Measurements from ENCODE around the gene ZNF394. TPM values are rescaled to one million over a fixed set of nuclear protein-coding genes. Genes with fewer than 3 reads are reported as not detected.
"Not testable (repeated sequence)": the region's sequence is repeated elsewhere in the genome, so short reads cannot be mapped to it uniquely, and the experiment has no call there.

ZNF394 gene
- total RNA-seq, result 32.9 TPM
- long read RNA-seq, transcript ZNF394-201 (3 exons, 2,179 nt), result major isoform, 25 of 40 reads
- long read RNA-seq, partial matches to known transcripts, result 1 of 40 reads
- long read RNA-seq, other reads (novel, unspliced or antisense), result 8 of 40 reads

DNA sequence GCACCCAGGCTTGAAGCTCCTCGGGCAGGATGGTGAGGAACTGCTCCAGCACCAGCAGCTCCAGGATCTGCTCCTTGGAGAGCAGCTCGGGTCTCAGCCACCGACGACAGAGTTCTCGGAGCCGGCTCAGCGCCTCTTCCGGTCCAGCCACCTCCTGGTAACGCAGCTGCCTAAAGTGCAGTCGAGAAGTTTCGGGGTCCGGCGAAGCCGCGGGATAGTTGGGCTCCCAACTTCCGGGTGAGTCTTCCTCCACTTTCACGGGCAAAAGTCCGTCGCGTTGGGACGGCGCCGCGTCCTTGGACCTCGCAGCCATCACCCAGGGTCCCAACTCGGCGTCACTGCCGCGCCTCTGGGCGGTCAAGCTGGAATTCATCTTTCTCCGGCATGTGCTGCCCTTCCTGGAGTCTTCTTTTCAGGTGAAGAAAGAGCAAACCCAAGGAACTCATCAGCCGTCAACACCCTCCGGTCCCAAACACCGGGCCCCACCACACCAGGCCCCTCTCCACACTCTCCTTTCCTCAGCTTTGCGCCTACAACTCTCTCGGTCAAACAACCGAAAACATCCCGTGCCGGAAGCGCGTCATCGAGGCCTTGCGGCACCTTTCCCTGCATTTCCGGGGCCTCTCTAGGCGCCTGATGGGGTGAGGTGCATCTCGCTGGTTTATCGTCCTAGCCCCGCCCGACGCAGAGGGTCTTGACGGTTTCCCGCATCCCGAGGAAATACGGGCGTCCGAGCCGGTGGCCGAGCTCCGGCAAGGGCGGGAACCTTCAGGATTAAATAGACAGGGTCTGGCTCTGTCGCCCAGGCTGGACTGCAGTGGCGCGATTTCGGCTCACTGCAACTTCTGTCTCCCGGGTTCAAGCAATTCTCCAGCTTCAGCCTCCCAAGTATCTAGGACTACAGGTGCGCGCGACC lies at the start of gene ZNF394:
TSS of gene ZNF394 (minus strand) at position 561 of the 916 bp plus-strand sequence. CDS start at position 373, 188 bp downstream.
- intact Hi-C loops (cut with DNase I), result no loop called here
- H3K27ac ChIP-seq, result peak within 1 kb of the TSS; percentile 98
- H3K9me3 ChIP-seq, result peaks cover under 1% of the 10 kb centered on the region
- TF ChIP-seq, protein P1, sequence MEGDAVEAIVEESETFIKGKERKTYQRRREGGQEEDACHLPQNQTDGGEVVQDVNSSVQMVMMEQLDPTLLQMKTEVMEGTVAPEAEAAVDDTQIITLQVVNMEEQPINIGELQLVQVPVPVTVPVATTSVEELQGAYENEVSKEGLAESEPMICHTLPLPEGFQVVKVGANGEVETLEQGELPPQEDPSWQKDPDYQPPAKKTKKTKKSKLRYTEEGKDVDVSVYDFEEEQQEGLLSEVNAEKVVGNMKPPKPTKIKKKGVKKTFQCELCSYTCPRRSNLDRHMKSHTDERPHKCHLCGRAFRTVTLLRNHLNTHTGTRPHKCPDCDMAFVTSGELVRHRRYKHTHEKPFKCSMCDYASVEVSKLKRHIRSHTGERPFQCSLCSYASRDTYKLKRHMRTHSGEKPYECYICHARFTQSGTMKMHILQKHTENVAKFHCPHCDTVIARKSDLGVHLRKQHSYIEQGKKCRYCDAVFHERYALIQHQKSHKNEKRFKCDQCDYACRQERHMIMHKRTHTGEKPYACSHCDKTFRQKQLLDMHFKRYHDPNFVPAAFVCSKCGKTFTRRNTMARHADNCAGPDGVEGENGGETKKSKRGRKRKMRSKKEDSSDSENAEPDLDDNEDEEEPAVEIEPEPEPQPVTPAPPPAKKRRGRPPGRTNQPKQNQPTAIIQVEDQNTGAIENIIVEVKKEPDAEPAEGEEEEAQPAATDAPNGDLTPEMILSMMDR (IDR thresholded peaks at IDR 0.05), result no peak
- ATAC-seq (peak; percentile 81 to 83), DNase-seq (peak; percentile 96)
- H3K4me3 ChIP-seq, result peak within 1 kb of the TSS; percentile 94
- no peaks in the 10 kb centered on the region for H3K27me3 ChIP-seq (ENCODE audit: low read depth)
- peaks cover 35% of the 10 kb centered on the region for H3K36me3 ChIP-seq
- peaks cover 30% of the 10 kb centered on the region for H3K4me1 ChIP-seq

GRCh38 chr7:99549545-99549944 lies 49.5 kb upstream of the ZNF394 start:
- intact Hi-C loops (cut with DNase I), result loop anchor here (10.0 kb wide), 1 partner anchor 65 kb away; no protein-coding TSS in a partner anchor
- not testable (repeated sequence) for DNase-seq; H3K27ac ChIP-seq; H3K4me3 ChIP-seq; H3K27me3 ChIP-seq (ENCODE audit: low read depth); H3K9me3 ChIP-seq; ATAC-seq
- peaks cover 19% of the 10 kb centered on the region for H3K36me3 ChIP-seq
- H3K4me1 ChIP-seq, result peaks cover 16% of the 10 kb centered on the region

DNA sequence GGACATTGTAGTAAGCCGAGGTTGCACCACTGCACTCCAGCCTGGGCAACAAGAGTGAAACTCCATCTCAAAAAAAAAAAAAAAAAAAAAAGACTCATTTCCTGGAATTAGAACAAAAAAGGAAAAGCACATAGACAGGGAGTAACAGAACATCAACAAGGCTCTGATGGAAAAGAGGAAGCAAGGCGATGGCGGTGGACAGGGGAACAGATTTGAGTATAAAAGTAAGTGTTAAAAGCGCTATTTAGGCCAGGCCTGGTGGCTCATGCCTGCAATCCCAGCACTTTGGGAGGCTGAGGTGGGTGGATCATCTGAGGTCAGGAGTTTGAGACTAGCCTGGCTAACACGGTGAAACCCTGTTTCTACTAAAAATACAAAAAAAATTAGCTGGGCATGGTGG lies 45.2 kb upstream of the ZNF394 start:
- peaks cover 20% of the 10 kb centered on the region for H3K9me3 ChIP-seq
- not testable (repeated sequence) for H3K27ac ChIP-seq; ATAC-seq; H3K27me3 ChIP-seq (ENCODE audit: low read depth); H3K4me3 ChIP-seq; H3K4me1 ChIP-seq; DNase-seq
- intact Hi-C loops (cut with DNase I), result loop anchor here (10.0 kb wide), 1 partner anchor 61 kb away; no protein-coding TSS in a partner anchor
- H3K36me3 ChIP-seq, result peaks cover 14% of the 10 kb centered on the region

- Histone ChIP-seq H3K4me1 (no peaks in the 10 kb centered on the region), H3K4me3 (no peak overlapping the region), H3K27me3 (ENCODE audit: low read depth) (no peaks in the 10 kb centered on the region), H3K36me3 (peaks cover 14% of the 10 kb centered on the region), H3K9me3 (peaks cover 30% of the 10 kb centered on the region), H3K27ac (no peak overlapping the region)
- no peak for DNase-seq
- TF ChIP-seq, protein P1 (IDR thresholded peaks at IDR 0.05), result no peak
- no peak for ATAC-seq
- intact Hi-C loops (cut with DNase I), result loop anchor here (10.0 kb wide), 1 partner anchor 59 kb away; no protein-coding TSS in a partner anchor
Observed at GRCh38 chr7:99543916-99544315, 43.8 kb upstream of the ZNF394 start.

- H3K9me3 ChIP-seq, result peaks cover 35% of the 10 kb centered on the region
- intact Hi-C loops (cut with DNase I), result loop anchor here (10.0 kb wide), 1 partner anchor 58 kb away; no protein-coding TSS in a partner anchor
- no peak for DNase-seq
Observed at GRCh38 chr7:99543081-99543671, 43.1 kb upstream of the ZNF394 start.

DNA sequence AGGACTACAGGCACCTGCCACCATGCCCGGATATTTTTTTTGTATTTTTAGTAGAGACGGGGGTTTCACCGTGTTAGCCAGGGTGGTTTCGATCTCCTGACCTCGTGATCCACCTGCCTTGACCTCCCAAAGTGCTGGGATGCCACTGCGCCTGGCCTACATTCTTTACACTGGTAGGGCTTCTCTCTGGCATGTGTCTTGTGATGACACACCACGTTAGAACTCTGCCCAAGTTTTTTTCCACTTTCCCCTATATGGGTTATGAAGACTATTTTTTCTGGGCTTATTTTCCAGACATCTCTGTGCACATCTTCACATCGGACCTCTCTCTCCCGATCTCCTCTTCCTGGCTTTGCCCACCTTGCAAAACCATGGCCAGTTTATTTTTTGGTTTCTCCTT lies 41.1 kb upstream of the ZNF394 start:
- DNase-seq (no peak), ATAC-seq (no peak)
- H3K27me3 ChIP-seq (ENCODE audit: low read depth), result no peaks in the 10 kb centered on the region
- intact Hi-C loops (cut with DNase I), result loop anchor here (10.0 kb wide), 1 partner anchor 56 kb away; no protein-coding TSS in a partner anchor
- no peaks in the 10 kb centered on the region for H3K36me3 ChIP-seq
- H3K4me3 ChIP-seq, result no peak overlapping the region
- H3K27ac ChIP-seq, result no peak overlapping the region
- H3K9me3 ChIP-seq, result peaks cover 35% of the 10 kb centered on the region
- no peaks in the 10 kb centered on the region for H3K4me1 ChIP-seq
- TF ChIP-seq, protein P1 (IDR thresholded peaks at IDR 0.05), result no peak

More at GRCh38 chr7:99543081-99543671, 43.1 kb upstream of the ZNF394 start:
- no peak overlapping the region for H3K27ac ChIP-seq
- no peaks in the 10 kb centered on the region for H3K27me3 ChIP-seq (ENCODE audit: low read depth)
- H3K4me1 ChIP-seq, result no peaks in the 10 kb centered on the region
- H3K4me3 ChIP-seq, result no peak overlapping the region
- peaks cover 10% of the 10 kb centered on the region for H3K36me3 ChIP-seq
- TF ChIP-seq, protein P1 (IDR thresholded peaks at IDR 0.05), result no peak
- ATAC-seq, result peak in 1 of 2 donors; percentile 35
